Immature natural killer cell (primary cell): Measurements from ENCODE around the gene TNFRSF14. TPM values are rescaled to one million over a fixed set of nuclear protein-coding genes. Genes with fewer than 3 reads are reported as not detected.
A peak's percentile ranks its signal among the peaks of the same experiment; 100 is the strongest.
"Not testable (repeated sequence)": the region's sequence is repeated elsewhere in the genome, so short reads cannot be mapped to it uniquely, and the experiment has no call there.

Source experiments
- DNase-seq, 3 donors: peaks; one replicate each; pipeline ENCODE4 v3.0.0; 2022; ENCODE audit warnings: mixed read lengths in 1 of 3
- H3K27ac Mint-ChIP-seq, 6 donors: one replicate each; pipeline ENCODE4 v1.8.0; 2020; ENCODE audit warnings: mixed read lengths in 6 of 6, mild to moderate bottlenecking in 5 of 6, inconsistent platforms in 4 of 6, moderate library complexity in 3 of 6
- H3K27me3 Mint-ChIP-seq, 3 donors: one replicate each; pipeline ENCODE4 v1.8.0; 2020 to 2021; ENCODE audit warnings: low read depth in 3 of 3, mild to moderate bottlenecking in 3 of 3, mixed read lengths in 3 of 3, moderate library complexity in 3 of 3, inconsistent platforms in 1 of 3
- H3K36me3 Mint-ChIP-seq, 3 donors: one replicate each; pipeline ENCODE4 v1.8.0; 2020; ENCODE audit warnings: mixed read lengths in 3 of 3, inconsistent platforms in 2 of 3, mild to moderate bottlenecking in 2 of 3
- H3K4me1 Mint-ChIP-seq, 2 donors: one replicate each; pipeline ENCODE4 v1.8.0; 2020; ENCODE audit warnings: inconsistent platforms in 2 of 2, mild to moderate bottlenecking in 2 of 2, mixed read lengths in 2 of 2, moderate library complexity in 1 of 2
- H3K4me3 Mint-ChIP-seq, 5 donors: one replicate each; pipeline ENCODE4 v1.8.0; 2020; ENCODE audit warnings: mild to moderate bottlenecking in 5 of 5, mixed read lengths in 5 of 5, inconsistent platforms in 3 of 5, moderate library complexity in 3 of 5
- H3K9me3 Mint-ChIP-seq, 6 donors: one replicate each; pipeline ENCODE4 v1.8.0; 2020; ENCODE audit warnings: mild to moderate bottlenecking in 6 of 6, mixed read lengths in 6 of 6, inconsistent platforms in 4 of 6, moderate library complexity in 3 of 6
- polyA plus RNA-seq, 3 donors: library from polyadenylated mRNA; unstranded; fragments of 300-500 nt; fragmentation: Illumina TruSeq; gene quantifications; one replicate each; pipeline ENCODE4 v1.2.3, GENCODE V29; 2021

Gene TNFRSF14
- polyA plus RNA-seq, 3 donors from 2014 or later, result 62.5 to 75.1 (median 63.8) TPM

GRCh38 chr1:2546515-2547209, 9.5 kb upstream of the TNFRSF14 start:
- peaks cover 8 to 28% of the 10 kb centered on the region in 2 donors for H3K4me1 Mint-ChIP-seq

GRCh38 chr1:2547210-2548067, 8.7 kb upstream of the TNFRSF14 start:
- peak; percentile 49 to 59 (median 55) for DNase-seq
- peak overlapping the region; percentile 85 to 97 (median 91) for H3K4me3 Mint-ChIP-seq
- peak overlapping the region; percentile 96 to 99 (median 98) for H3K27ac Mint-ChIP-seq
- H3K9me3 Mint-ChIP-seq, result no peaks in the 10 kb centered on the region
- H3K4me1 Mint-ChIP-seq, result peaks cover 8 to 24% of the 10 kb centered on the region in 2 donors
- no peaks in the 10 kb centered on the region for H3K36me3 Mint-ChIP-seq
- H3K27me3 Mint-ChIP-seq, result peaks cover 4 to 26% (median 14%) of the 10 kb centered on the region in 3 donors

More at GRCh38 chr1:2546515-2547209, 9.5 kb upstream of the TNFRSF14 start:
- no peaks in the 10 kb centered on the region for H3K36me3 Mint-ChIP-seq
- peak overlapping the region; percentile 85 to 97 (median 91) for H3K4me3 Mint-ChIP-seq
- H3K27ac Mint-ChIP-seq, result peak overlapping the region; percentile 96 to 99 (median 98)
- no peaks in the 10 kb centered on the region for H3K9me3 Mint-ChIP-seq
- DNase-seq, result peak; percentile 79 to 88 (median 85)
- peaks cover 6 to 26% (median 14%) of the 10 kb centered on the region in 3 donors for H3K27me3 Mint-ChIP-seq

- Mint-ChIP-seq H3K4me1 (peaks cover 8 to 24% of the 10 kb centered on the region in 2 donors), H3K27ac (peak overlapping the region; percentile 96 to 99 (median 98)), H3K27me3 (peaks cover 4 to 26% (median 14%) of the 10 kb centered on the region in 3 donors), H3K36me3 (no peaks in the 10 kb centered on the region), H3K4me3 (peak overlapping the region; percentile 85 to 97 (median 91)), H3K9me3 (no peaks in the 10 kb centered on the region)
- peak; percentile 80 to 82 (median 82) for DNase-seq
These were observed 8.0 kb upstream of the TNFRSF14 start for GRCh38 chr1:2548068-2548589.

GRCh38 chr1:2549367-2550029, 6.7 kb upstream of the TNFRSF14 start:
- Mint-ChIP-seq H3K27ac (peak overlapping the region; percentile 96 to 99 (median 98)), H3K27me3 (peaks cover 4 to 26% (median 14%) of the 10 kb centered on the region in 3 donors), H3K4me1 (peaks cover 11 to 27% of the 10 kb centered on the region in 2 donors), H3K4me3 (peak overlapping the region; percentile 46 to 94 (median 91))
- not testable (repeated sequence) for H3K36me3 Mint-ChIP-seq, DNase-seq, H3K9me3 Mint-ChIP-seq

GRCh38 chr1:2550309-2550861, 5.8 kb upstream of the TNFRSF14 start:
- not testable (repeated sequence) for H3K9me3 Mint-ChIP-seq, H3K4me3 Mint-ChIP-seq, H3K36me3 Mint-ChIP-seq, DNase-seq
- H3K27me3 Mint-ChIP-seq, result peaks cover 4 to 26% (median 14%) of the 10 kb centered on the region in 3 donors
- H3K27ac Mint-ChIP-seq, result peak overlapping the region in 4 of 6 donors; percentile 53 to 87 (median 69)
- H3K4me1 Mint-ChIP-seq, result peaks cover 17 to 34% of the 10 kb centered on the region in 2 donors

GRCh38 chr1:2551544-2551943, 4.6 kb upstream of the TNFRSF14 start:
- not testable (repeated sequence) for H3K36me3 Mint-ChIP-seq, H3K9me3 Mint-ChIP-seq, DNase-seq, H3K4me3 Mint-ChIP-seq
- H3K27me3 Mint-ChIP-seq, result peaks cover 9 to 34% (median 18%) of the 10 kb centered on the region in 3 donors
- H3K27ac Mint-ChIP-seq, result peak overlapping the region in 1 of 6 donors; percentile 64
- H3K4me1 Mint-ChIP-seq, result peaks cover 27 to 43% of the 10 kb centered on the region in 2 donors

- Mint-ChIP-seq H3K9me3 (no peaks in the 10 kb centered on the region), H3K27me3 (peaks cover 11 to 31% (median 16%) of the 10 kb centered on the region in 3 donors), H3K4me1 (peaks cover 29 to 44% of the 10 kb centered on the region in 2 donors), H3K4me3 (no peak overlapping the region), H3K27ac (no peak overlapping the region), H3K36me3 (no peaks in the 10 kb centered on the region)
- DNase-seq, result no peak
These were observed 4.0 kb upstream of the TNFRSF14 start for GRCh38 chr1:2552189-2552588.

- H3K9me3 Mint-ChIP-seq, H3K36me3 Mint-ChIP-seq, DNase-seq, H3K27ac Mint-ChIP-seq, H3K4me3 Mint-ChIP-seq: not testable (repeated sequence)
- H3K4me1 Mint-ChIP-seq, result peaks cover 37 to 45% of the 10 kb centered on the region in 2 donors
- peaks cover 11 to 25% (median 11%) of the 10 kb centered on the region in 3 donors for H3K27me3 Mint-ChIP-seq
These were observed 3.1 kb upstream of the TNFRSF14 start for GRCh38 chr1:2553076-2553475.

- Mint-ChIP-seq H3K27ac (peak overlapping the region; percentile 82 to 100 (median 96)), H3K36me3 (no peaks in the 10 kb centered on the region), H3K4me3 (peak overlapping the region in 2 of 5 donors; percentile 53 to 93), H3K27me3 (peaks cover 6 to 19% (median 9%) of the 10 kb centered on the region in 3 donors), H3K4me1 (peaks cover 33 to 44% of the 10 kb centered on the region in 2 donors), H3K9me3 (no peaks in the 10 kb centered on the region)
- no peak for DNase-seq
These were observed 2.1 kb upstream of the TNFRSF14 start for GRCh38 chr1:2553871-2554620.

- H3K4me3 Mint-ChIP-seq, result peak overlapping the region; percentile 47 to 99 (median 98)
- peaks cover 6 to 16% (median 9%) of the 10 kb centered on the region in 3 donors for H3K27me3 Mint-ChIP-seq
- H3K27ac Mint-ChIP-seq, result peak overlapping the region; percentile 93 to 100 (median 96)
- no peaks in the 10 kb centered on the region for H3K36me3 Mint-ChIP-seq
- H3K9me3 Mint-ChIP-seq, result no peaks in the 10 kb centered on the region
- peak; percentile 36 to 45 (median 41) for DNase-seq
- peaks cover 32 to 41% of the 10 kb centered on the region in 2 donors for H3K4me1 Mint-ChIP-seq
These were observed 1.4 kb upstream of the TNFRSF14 start for GRCh38 chr1:2554621-2555387.

GRCh38 chr1:2555634-2556276, 416 bp upstream of the TNFRSF14 start:
- peak; percentile 79 to 83 (median 82) for DNase-seq
- H3K36me3 Mint-ChIP-seq, result no peaks in the 10 kb centered on the region
- H3K9me3 Mint-ChIP-seq, result no peaks in the 10 kb centered on the region
- H3K27ac Mint-ChIP-seq, result peak overlapping the region; percentile 93 to 100 (median 96)
- H3K27me3 Mint-ChIP-seq, result peaks cover 6 to 15% (median 9%) of the 10 kb centered on the region in 3 donors
- peaks cover 32 to 40% of the 10 kb centered on the region in 2 donors for H3K4me1 Mint-ChIP-seq
- H3K4me3 Mint-ChIP-seq, result peak overlapping the region; percentile 93 to 99 (median 98)
